MCF 10A (cell line): ENCODE data around the gene GRM7. TPM values are rescaled to one million over a fixed set of nuclear protein-coding genes. Genes with fewer than 3 reads are reported as not detected.

ENCODE experiments used
- BruUV-seq: library from RNA; stranded (reverse); fragments of 400-500 nt; replicated peaks from 2 replicates; lab custom pipeline; 2021; lab: Mats Ljungman, UMichigan
- CTCF ChIA-PET: fragments of 300-600 bp; sonication (Branson Sonifier 250); formaldehyde crosslinking; extraction: SDS; loops from one replicate; lab custom pipeline; 2021; ENCODE audit warnings: antibody characterized with exemption, inconsistent platforms; lab: Yijun Ruan, JAX
- POLR2A ChIA-PET: fragments of 300-600, 350-650 bp; sonication (Branson Sonifier 250); formaldehyde crosslinking; extraction: SDS; loops from one replicate; lab custom pipeline; 2020; ENCODE audit warnings: antibody characterized with exemption, inconsistent platforms; lab: Yijun Ruan, JAX
- DNase-seq: peaks from one replicate; pipeline ENCODE4 v3.0.0-alpha.2; 2018; ENCODE audit not compliant: unreplicated experiment
- H3K27ac Mint-ChIP-seq: one replicate; pipeline ENCODE4 v1.8.0; 2022; ENCODE audit warnings: mild to moderate bottlenecking, low read depth, mixed read lengths; ENCODE audit not compliant: unreplicated experiment
- H3K27me3 Mint-ChIP-seq: one replicate; pipeline ENCODE4 v1.8.0; 2022; ENCODE audit warnings: mixed read lengths; ENCODE audit not compliant: insufficient read depth, unreplicated experiment
- H3K36me3 Mint-ChIP-seq: one replicate; pipeline ENCODE4 v1.8.0; 2022; ENCODE audit warnings: mild to moderate bottlenecking, moderate library complexity, mixed read lengths; ENCODE audit not compliant: insufficient read depth, unreplicated experiment
- H3K4me1 Mint-ChIP-seq: one replicate; pipeline ENCODE4 v1.8.0; 2022; ENCODE audit warnings: mixed read lengths; ENCODE audit not compliant: insufficient read depth, unreplicated experiment
- H3K4me3 Mint-ChIP-seq: one replicate; pipeline ENCODE4 v1.8.0; 2022; ENCODE audit warnings: mild to moderate bottlenecking, moderate library complexity, mixed read lengths; ENCODE audit not compliant: unreplicated experiment
- H3K9me3 Mint-ChIP-seq: one replicate; pipeline ENCODE4 v1.8.0; 2022; ENCODE audit warnings: mixed read lengths; ENCODE audit not compliant: unreplicated experiment
- intact Hi-C: fragments of 100-400 bp; cut with micrococcal nuclease; formaldehyde crosslinking; loops from 2 replicates; pipeline ENCODE4 v1.14.1; 2022
- total RNA-seq: library from RNA; stranded (reverse); gene quantifications from 2 replicates; pipeline ENCODE4 v1.2.3, GENCODE V29; 2022
- TF ChIP-seq, protein P1 (sequence below): fragments of 200-600 bp; IDR thresholded peaks from one replicate; pipeline ENCODE4 v1.8.0; 2022; ENCODE audit warnings: antibody characterized with exemption, mild to moderate bottlenecking; ENCODE audit not compliant: unreplicated experiment

Gene GRM7
- total RNA-seq, 1 experiment from 2014 or later = not detected

DNA sequence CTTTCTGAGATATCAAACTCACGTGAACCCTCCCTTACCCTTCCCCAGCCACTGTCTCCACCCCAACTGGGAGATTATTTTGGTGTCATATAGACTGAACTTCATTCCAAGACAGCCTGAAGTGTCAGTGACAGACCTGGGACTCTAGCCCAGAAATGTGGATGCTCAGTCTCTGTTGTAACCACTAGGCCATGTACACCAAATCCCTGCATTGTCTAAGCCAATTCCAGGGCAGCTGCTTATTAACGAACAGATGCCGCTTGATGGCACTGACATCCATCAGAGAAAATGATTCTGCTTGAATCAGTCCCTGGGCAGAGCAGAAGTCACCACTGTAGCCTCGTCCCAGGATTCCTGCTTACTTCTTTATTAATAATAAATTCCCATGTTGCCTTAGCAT is 305.5 kb downstream of the GRM7 start:
- Mint-ChIP-seq H3K9me3 (no peaks in the 10 kb centered on the region), H3K27ac (no peak overlapping the region), H3K36me3 (no peaks in the 10 kb centered on the region), H3K4me3 (no peak overlapping the region), H3K4me1 (no peaks in the 10 kb centered on the region), H3K27me3 (no peaks in the 10 kb centered on the region)
- intact Hi-C loops = no loop called here
- TF ChIP-seq, protein P1, sequence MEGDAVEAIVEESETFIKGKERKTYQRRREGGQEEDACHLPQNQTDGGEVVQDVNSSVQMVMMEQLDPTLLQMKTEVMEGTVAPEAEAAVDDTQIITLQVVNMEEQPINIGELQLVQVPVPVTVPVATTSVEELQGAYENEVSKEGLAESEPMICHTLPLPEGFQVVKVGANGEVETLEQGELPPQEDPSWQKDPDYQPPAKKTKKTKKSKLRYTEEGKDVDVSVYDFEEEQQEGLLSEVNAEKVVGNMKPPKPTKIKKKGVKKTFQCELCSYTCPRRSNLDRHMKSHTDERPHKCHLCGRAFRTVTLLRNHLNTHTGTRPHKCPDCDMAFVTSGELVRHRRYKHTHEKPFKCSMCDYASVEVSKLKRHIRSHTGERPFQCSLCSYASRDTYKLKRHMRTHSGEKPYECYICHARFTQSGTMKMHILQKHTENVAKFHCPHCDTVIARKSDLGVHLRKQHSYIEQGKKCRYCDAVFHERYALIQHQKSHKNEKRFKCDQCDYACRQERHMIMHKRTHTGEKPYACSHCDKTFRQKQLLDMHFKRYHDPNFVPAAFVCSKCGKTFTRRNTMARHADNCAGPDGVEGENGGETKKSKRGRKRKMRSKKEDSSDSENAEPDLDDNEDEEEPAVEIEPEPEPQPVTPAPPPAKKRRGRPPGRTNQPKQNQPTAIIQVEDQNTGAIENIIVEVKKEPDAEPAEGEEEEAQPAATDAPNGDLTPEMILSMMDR = no peak
- ChIA-PET CTCF (interaction anchor here (2.2 to 2.3 kb wide), 2 partner anchors 14 to 21 kb away, joined by 6 to 9 read pairs; no protein-coding TSS in a partner anchor), POLR2A (interaction anchor here (0.6 kb wide), 1 partner anchor 247 kb away, joined by 3 read pairs; no protein-coding TSS in a partner anchor)
- BruUV-seq = no TSS peak
- no peak for DNase-seq

DNA sequence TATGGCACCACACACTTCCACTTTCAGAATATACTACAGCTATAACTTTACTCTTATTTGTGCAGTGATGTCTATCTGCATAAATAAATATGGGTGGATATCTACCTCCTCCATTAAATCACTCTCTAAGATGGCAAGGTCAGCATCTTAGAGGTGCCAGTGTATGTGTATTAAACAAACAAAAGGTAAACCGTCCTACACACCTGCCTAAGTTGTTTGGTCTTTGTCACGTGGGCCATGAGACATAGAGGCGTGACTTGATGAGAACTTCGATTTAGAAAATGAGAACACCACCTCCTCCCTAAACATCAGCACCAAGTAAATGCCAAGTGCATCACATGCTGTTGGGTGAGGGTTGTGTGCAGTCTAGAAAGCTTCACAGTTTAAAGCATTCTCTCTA is 310.6 kb downstream of the GRM7 start:
- H3K36me3 Mint-ChIP-seq = no peaks in the 10 kb centered on the region
- H3K4me1 Mint-ChIP-seq = no peaks in the 10 kb centered on the region
- TF ChIP-seq, protein P1 = no peak
- H3K9me3 Mint-ChIP-seq = no peaks in the 10 kb centered on the region
- DNase-seq = no peak
- POLR2A ChIA-PET = no interaction called here
- no TSS peak for BruUV-seq
- CTCF ChIA-PET = interaction anchor here (0.7 to 1.2 kb wide), 3 partner anchors 8 to 629 kb away, joined by 3 read pairs; no protein-coding TSS in a partner anchor
- no peaks in the 10 kb centered on the region for H3K27me3 Mint-ChIP-seq
- no peak overlapping the region for H3K27ac Mint-ChIP-seq
- H3K4me3 Mint-ChIP-seq = no peak overlapping the region
- intact Hi-C loops = no loop called here

DNA sequence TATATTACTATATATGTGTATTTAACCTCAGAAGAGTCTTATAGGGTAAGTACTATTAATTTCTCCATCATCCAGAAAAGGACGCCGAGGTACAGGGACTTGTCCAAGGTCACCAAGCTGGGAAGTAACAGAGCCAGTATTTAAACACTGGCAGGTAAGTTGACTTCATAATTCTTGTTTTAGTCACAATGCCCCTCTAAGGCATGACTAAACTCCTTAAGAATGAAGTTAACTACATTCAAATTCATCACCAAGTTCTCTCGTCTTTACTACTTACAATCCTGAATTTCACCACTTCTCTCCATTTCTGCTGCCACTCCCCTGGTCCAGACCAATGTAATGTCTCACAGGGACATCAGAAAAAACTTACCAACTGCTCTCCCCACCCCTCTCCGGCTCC is 312.1 kb downstream of the GRM7 start:
- no peaks in the 10 kb centered on the region for H3K36me3 Mint-ChIP-seq
- H3K27me3 Mint-ChIP-seq = no peaks in the 10 kb centered on the region
- no peak overlapping the region for H3K4me3 Mint-ChIP-seq
- H3K4me1 Mint-ChIP-seq = no peaks in the 10 kb centered on the region
- H3K9me3 Mint-ChIP-seq = no peaks in the 10 kb centered on the region
- POLR2A ChIA-PET = no interaction called here
- BruUV-seq = no TSS peak
- CTCF ChIA-PET = no interaction called here
- no peak for DNase-seq
- TF ChIP-seq, protein P1 = no peak
- H3K27ac Mint-ChIP-seq = no peak overlapping the region
- intact Hi-C loops = no loop called here

DNA sequence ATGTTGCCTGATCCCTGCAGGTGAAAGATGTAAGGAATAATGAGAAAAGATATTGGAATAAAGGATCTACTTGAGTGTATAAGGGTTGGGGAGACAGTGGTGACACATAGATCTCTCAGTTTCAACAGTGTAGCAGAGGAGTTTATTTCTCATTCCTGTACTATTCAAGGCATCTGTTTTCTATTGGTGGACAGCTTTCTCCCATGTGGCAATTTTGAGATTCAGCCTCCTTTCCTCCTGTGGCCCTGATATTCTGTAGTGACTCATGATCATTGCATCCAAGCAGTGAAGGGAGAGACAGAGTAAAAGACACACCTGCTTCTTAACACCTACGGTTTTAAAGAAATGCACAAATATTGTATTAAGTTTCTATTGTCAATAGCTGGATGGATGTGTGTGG is 327.6 kb downstream of the GRM7 start:
- intact Hi-C loops = no loop called here
- POLR2A ChIA-PET = no interaction called here
- Mint-ChIP-seq H3K27ac (no peak overlapping the region), H3K9me3 (no peaks in the 10 kb centered on the region), H3K4me3 (no peak overlapping the region), H3K4me1 (peaks cover 6% of the 10 kb centered on the region), H3K27me3 (no peaks in the 10 kb centered on the region), H3K36me3 (no peaks in the 10 kb centered on the region)
- BruUV-seq = no TSS peak
- TF ChIP-seq, protein P1 = no peak
- peak; percentile 30 for DNase-seq
- CTCF ChIA-PET = interaction anchor here (0.6 to 1.3 kb wide), 2 partner anchors 44 to 334 kb away, joined by 3 to 4 read pairs; no protein-coding TSS in a partner anchor
